Nephron (organoid): ENCODE data around the gene ZNF285.
A peak's percentile ranks its signal among the peaks of the same experiment; 100 is the strongest.
"Not testable (repeated sequence)": the region's sequence is repeated elsewhere in the genome, so short reads cannot be mapped to it uniquely, and the experiment has no call there.

Experiments
- H3K27ac Mint-ChIP-seq, 3 experiments: 2 replicates each; pipeline ENCODE4 v1.8.0; 2020; ENCODE audit warnings: mixed read lengths in 3 of 3, mild to moderate bottlenecking in 2 of 3, moderate library complexity in 1 of 3
- H3K27me3 Mint-ChIP-seq: 2 replicates; pipeline ENCODE4 v1.8.0; 2021; ENCODE audit warnings: low read depth, mild to moderate bottlenecking, moderate library complexity, mixed read lengths
- H3K36me3 Mint-ChIP-seq: 2 replicates; pipeline ENCODE4 v1.8.0; 2020; ENCODE audit warnings: low read depth, mixed read lengths
- H3K4me1 Mint-ChIP-seq: 2 replicates; pipeline ENCODE4 v1.8.0; 2020; ENCODE audit warnings: mixed read lengths
- H3K4me3 Mint-ChIP-seq, 3 experiments: 2 replicates each; pipeline ENCODE4 v1.8.0; 2020; ENCODE audit warnings: mild to moderate bottlenecking in 3 of 3, mixed read lengths in 3 of 3, moderate library complexity in 2 of 3
- H3K9me3 Mint-ChIP-seq: 2 replicates; pipeline ENCODE4 v1.8.0; 2020; ENCODE audit warnings: mixed read lengths
- CTCF ChIP-seq, 3 experiments: fragments of 200-600 bp; sonication (generic); IDR thresholded peaks; one replicate each; pipeline ENCODE4 v1.5.0; 2021; ENCODE audit warnings: antibody characterized with exemption in 3 of 3; ENCODE audit not compliant: unreplicated experiment in 3 of 3

ZNF285 gene

GRCh38 chr19:44401139-44402115, at the start of gene ZNF285:
TSS of gene ZNF285 (minus strand) at chr19:44401608. CDS start at chr19:44397213, 4,395 bp downstream.
- Mint-ChIP-seq H3K27ac (peak within 1 kb of the TSS; percentile 58 to 71 (median 66)), H3K9me3 (peaks cover 34% of the 10 kb centered on the region), H3K4me3 (peak within 1 kb of the TSS; percentile 92 to 96 (median 95)), H3K4me1 (peaks cover 6% of the 10 kb centered on the region), H3K36me3 (peaks cover 26% of the 10 kb centered on the region), H3K27me3 (no peaks in the 10 kb centered on the region)
- TF ChIP-seq CTCF (IDR thresholded peaks at IDR 0.05; ENCODE audit: unreplicated experiment in 3 of 3): no peak

GRCh38 chr19:44447916-44448674, 46.7 kb upstream of the ZNF285 start, which contains the start of gene ZNF229:
TSS of gene ZNF229 (minus strand) at chr19:44448472. CDS start at chr19:44442847, 5,625 bp downstream.
- peaks cover 74% of the 10 kb centered on the region for H3K9me3 Mint-ChIP-seq

GRCh38 chr19:44438441-44438840, 37.0 kb upstream of the ZNF285 start:
- no peaks in the 10 kb centered on the region for H3K27me3 Mint-ChIP-seq
- no peak overlapping the region for H3K4me3 Mint-ChIP-seq
- H3K27ac Mint-ChIP-seq: no peak overlapping the region
- no peaks in the 10 kb centered on the region for H3K4me1 Mint-ChIP-seq
- peaks cover 88% of the 10 kb centered on the region for H3K36me3 Mint-ChIP-seq
- TF ChIP-seq CTCF (IDR thresholded peaks at IDR 0.05; ENCODE audit: unreplicated experiment in 3 of 3): no peak
- peaks cover 57% of the 10 kb centered on the region for H3K9me3 Mint-ChIP-seq

More at GRCh38 chr19:44447916-44448674, 46.7 kb upstream of the ZNF285 start, which contains the start of gene ZNF229:
- Mint-ChIP-seq H3K27me3 (no peaks in the 10 kb centered on the region), H3K4me1 (peaks cover 5% of the 10 kb centered on the region), H3K27ac (peak within 1 kb of the TSS; percentile 50 to 77 (median 64)), H3K36me3 (peaks cover 50% of the 10 kb centered on the region), H3K4me3 (peak within 1 kb of the TSS; percentile 93 to 98 (median 97))
- TF ChIP-seq CTCF (IDR thresholded peaks at IDR 0.05; ENCODE audit: unreplicated experiment in 3 of 3): no peak

- Mint-ChIP-seq H3K4me1 (no peaks in the 10 kb centered on the region), H3K27ac (no peak overlapping the region), H3K9me3 (peaks cover 66% of the 10 kb centered on the region), H3K27me3 (no peaks in the 10 kb centered on the region), H3K4me3 (no peak overlapping the region), H3K36me3 (peaks cover 91% of the 10 kb centered on the region)
- no peak for TF ChIP-seq CTCF (IDR thresholded peaks at IDR 0.05; ENCODE audit: unreplicated experiment in 3 of 3)
These were observed 34.0 kb upstream of the ZNF285 start for GRCh38 chr19:44435441-44435840.

GRCh38 chr19:44430956-44431355, 29.5 kb upstream of the ZNF285 start:
- Mint-ChIP-seq H3K27me3 (no peaks in the 10 kb centered on the region), H3K4me1 (no peaks in the 10 kb centered on the region), H3K9me3 (peaks cover 86% of the 10 kb centered on the region), H3K4me3 (no peak overlapping the region), H3K27ac (no peak overlapping the region), H3K36me3 (peaks cover 93% of the 10 kb centered on the region)
- TF ChIP-seq CTCF (IDR thresholded peaks at IDR 0.05; ENCODE audit: unreplicated experiment in 3 of 3): no peak

- H3K36me3 Mint-ChIP-seq, H3K27ac Mint-ChIP-seq, H3K4me3 Mint-ChIP-seq, H3K27me3 Mint-ChIP-seq, H3K4me1 Mint-ChIP-seq: not testable (repeated sequence)
- H3K9me3 Mint-ChIP-seq: peaks cover 39% of the 10 kb centered on the region
These were observed 14.1 kb upstream of the ZNF285 start for GRCh38 chr19:44415553-44415952.

- H3K27me3 Mint-ChIP-seq, H3K4me1 Mint-ChIP-seq, H3K27ac Mint-ChIP-seq, H3K4me3 Mint-ChIP-seq: not testable (repeated sequence)
- Mint-ChIP-seq H3K9me3 (peaks cover 16% of the 10 kb centered on the region), H3K36me3 (peaks cover 84% of the 10 kb centered on the region)
These were observed 12.1 kb downstream of the ZNF285 start for GRCh38 chr19:44389268-44389667.
